ENCODE data around the gene ZNF197. TPM values are rescaled to one million over a fixed set of nuclear protein-coding genes. Genes with fewer than 3 reads are reported as not detected.

The ZNF197 gene
- total and polyA plus RNA-seq, 2 of the 8 experiments (the other 6 are each of a cell fraction or from before 2014, with no cell fraction given) = 3.9 to 16.8 TPM

GRCh38 chr3:44659015-44659414, 34.2 kb downstream of the ZNF197 start:
- H3K27ac ChIP-seq (ENCODE audit: low read depth, low read length) = no peak overlapping the region
- no peaks in the 10 kb centered on the region for H3K27me3 ChIP-seq (replicated peaks in 1 of 4; ENCODE audit: control insufficient read depth in 3 of 4, extremely low read depth in 1 of 4, insufficient read depth in 3 of 4, low read length in 3 of 4)
- peaks cover 0 to 2% of the 10 kb centered on the region in 2 experiments; a peak in 2 of 4 replicates for H3K79me2 ChIP-seq (ENCODE audit: control insufficient read depth in 1 of 2, insufficient read depth in 2 of 2, low read length in 2 of 2)
- H3K79me1 ChIP-seq (ENCODE audit: low read depth, low read length) = no peaks in the 10 kb centered on the region
- no peak overlapping the region for H3K9ac ChIP-seq (replicated peaks in 1 of 4; ENCODE audit: extremely low read depth in 1 of 4, low read depth in 3 of 4, low read length in 3 of 4)
- H2AK5ac ChIP-seq (ENCODE audit: low read depth, low read length) = no peak overlapping the region
- no peak overlapping the region for H4K91ac ChIP-seq (replicated peaks; ENCODE audit: insufficient read length, low read length)
- H3K4me3 ChIP-seq (ENCODE audit: extremely low read depth in 1 of 4, insufficient read depth in 2 of 4, low read depth in 3 of 4, low read length in 4 of 4) = no peak overlapping the region
- peaks cover 0 to 3% of the 10 kb centered on the region in 2 experiments for H4K20me1 ChIP-seq (replicated peaks in 1 of 2; ENCODE audit: control insufficient read depth in 1 of 2, insufficient read depth in 2 of 2, low read length in 2 of 2)
- no peak overlapping the region for H4K8ac ChIP-seq (ENCODE audit: extremely low read depth, insufficient read depth, low read length)
- TF ChIP-seq TAF7 (optimal IDR thresholded peaks at IDR 0.05; ENCODE audit: borderline replicate concordance, low read depth, low read length) (no peak), BCL11A (IDR thresholded peaks at IDR 0.05; ENCODE audit: low read depth in 2 of 2, low read length in 2 of 2) (no peak), CHD1 (IDR thresholded peaks at IDR 0.05; ENCODE audit: low read depth, low read length) (no peak), POU5F1 (IDR thresholded peaks at IDR 0.05; ENCODE audit: low read depth, low read length) (no peak), CBX5 (IDR thresholded peaks at IDR 0.05; ENCODE audit: low read depth, low read length) (no peak), RXRA (IDR thresholded peaks at IDR 0.05; ENCODE audit: insufficient read depth, low read depth, low read length) (no peak), MAFK (IDR thresholded peaks at IDR 0.05; ENCODE audit: low read depth, low read length) (no peak), SAP30 (IDR thresholded peaks at IDR 0.05; ENCODE audit: insufficient read depth, insufficient replicate concordance, low read length) (no peak), JUND (IDR thresholded peaks at IDR 0.05; ENCODE audit: low read length) (no peak)
- no peak overlapping the region for H3K4ac ChIP-seq (replicated peaks; ENCODE audit: insufficient read length, low read depth, low read length)
- no peak overlapping the region for H3K56ac ChIP-seq (replicated peaks; ENCODE audit: insufficient read length, low read depth, low read length)
- no peak overlapping the region for H4K5ac ChIP-seq (ENCODE audit: insufficient read length, low read depth, low read length)
- peaks cover 19 to 61% (median 46%) of the 10 kb centered on the region in 4 experiments for H3K36me3 ChIP-seq (ENCODE audit: control insufficient read depth in 2 of 4, insufficient read depth in 4 of 4, low read length in 3 of 4)
- no peak overlapping the region for H3K14ac ChIP-seq (ENCODE audit: insufficient read length)
- ChIA-PET CTCF (ENCODE audit: partially characterized antibody) (no interaction called here), POLR2A (ENCODE audit: partially characterized antibody) (interaction anchor here (1.8 kb wide), 1 partner anchor 12 kb away, joined by 4 read pairs; no protein-coding TSS in a partner anchor)
- H3K23ac ChIP-seq (ENCODE audit: insufficient read length) = no peak overlapping the region
- no peak overlapping the region for H3K4me2 ChIP-seq (ENCODE audit: insufficient read depth in 1 of 2, low read depth in 2 of 2, low read length in 2 of 2)
- FAIRE-seq = no peak
- no peaks in the 10 kb centered on the region for H3K23me2 ChIP-seq (ENCODE audit: low read depth, low read length)
- no peak overlapping the region for H2BK120ac ChIP-seq (replicated peaks; ENCODE audit: low read depth, low read length)
- H2BK20ac ChIP-seq (ENCODE audit: low read length) = no peak overlapping the region
- no peaks in the 10 kb centered on the region for H3K4me1 ChIP-seq (replicated peaks in 1 of 4; ENCODE audit: control insufficient read depth in 3 of 4, insufficient read depth in 4 of 4, low read length in 3 of 4)
- H3K18ac ChIP-seq (ENCODE audit: extremely low read depth, low read length) = no peak overlapping the region
- DNase-seq (ENCODE audit: low read depth in 1 of 2, low spot score in 2 of 2) = no peak
- WGBS, 2 experiments (ENCODE audit: extremely low coverage in 1 of 2, insufficient coverage in 1 of 2, insufficient read length in 1 of 2, insufficient replicate concordance in 2 of 2, low coverage in 1 of 2, low lambda C conversion rate in 2 of 2, missing lambda C conversion rate in 1 of 2) = 95% methylated on average over 7 of the region's 7 CpGs; no CpG with 5 or more reads in 1 of the 2 experiments
- no peak overlapping the region for H2AFZ ChIP-seq (ENCODE audit: low read length)
- H2BK12ac ChIP-seq (ENCODE audit: low read depth, low read length) = no peak overlapping the region
- H3K9me3 ChIP-seq (ENCODE audit: insufficient read depth in 2 of 2, low read depth in 1 of 2, low read length in 1 of 2) = peaks cover 10 to 12% of the 10 kb centered on the region in 2 experiments; a peak in 2 of 4 replicates
- H2BK15ac ChIP-seq (ENCODE audit: low read length) = no peak overlapping the region
- no peak overlapping the region for H2BK5ac ChIP-seq (ENCODE audit: low read depth, low read length)
